ENCODE results near the gene GLRX. TPM values are rescaled to one million over a fixed set of nuclear protein-coding genes. Genes with fewer than 3 reads are reported as not detected.
A peak's percentile ranks its signal among the peaks of the same experiment; 100 is the strongest.
"Not testable (repeated sequence)": the region's sequence is repeated elsewhere in the genome, so short reads cannot be mapped to it uniquely, and the experiment has no call there.

The GLRX gene, protein sequence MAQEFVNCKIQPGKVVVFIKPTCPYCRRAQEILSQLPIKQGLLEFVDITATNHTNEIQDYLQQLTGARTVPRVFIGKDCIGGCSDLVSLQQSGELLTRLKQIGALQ
- 41.3 TPM for total RNA-seq

GRCh38 chr5:95822542-95823181 is at the start of gene GLRX:
TSS of gene GLRX (minus strand) at chr5:95822726. CDS start at chr5:95822662, 64 bp downstream.
- DNase-seq (ENCODE audit: low spot score): peak; percentile 84
- peak; percentile 70 for ATAC-seq

DNA sequence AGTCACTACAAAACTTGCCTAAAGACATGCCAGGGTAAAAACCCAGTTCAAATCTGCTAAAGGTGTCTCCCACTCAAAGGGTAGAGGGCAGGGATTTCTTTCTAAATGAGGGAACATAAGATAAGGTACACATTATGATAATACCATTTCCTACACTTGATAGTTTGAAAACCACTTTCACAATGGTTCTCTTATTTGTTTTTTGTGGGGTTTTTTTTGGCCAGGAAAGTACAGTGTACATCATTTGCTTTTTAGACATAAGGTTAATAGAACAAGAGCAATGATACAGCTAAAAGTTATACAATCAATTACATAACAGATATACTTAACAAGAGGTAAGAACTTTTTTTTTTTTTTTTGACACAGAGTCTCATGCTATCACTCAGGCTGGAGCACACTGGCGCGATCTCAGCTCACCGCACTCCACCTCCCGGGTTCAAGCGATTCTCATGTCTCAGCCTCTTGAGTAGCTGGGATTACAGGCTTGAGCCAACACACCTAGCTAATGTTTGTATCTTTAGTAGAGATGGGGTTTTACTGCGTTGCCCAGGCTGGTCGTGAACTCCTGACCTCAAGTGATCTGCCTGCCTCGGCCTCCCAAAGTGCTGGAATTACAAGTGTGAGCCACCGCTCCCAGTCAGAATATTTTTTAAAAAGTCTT is 48.8 kb upstream of the GLRX start:
- no peak for ATAC-seq
- DNase-seq (ENCODE audit: low spot score): no peak

GRCh38 chr5:95870105-95870672 is 47.7 kb upstream of the GLRX start:
- DNase-seq (ENCODE audit: low spot score) (no peak), ATAC-seq (peak; percentile 3)

DNA sequence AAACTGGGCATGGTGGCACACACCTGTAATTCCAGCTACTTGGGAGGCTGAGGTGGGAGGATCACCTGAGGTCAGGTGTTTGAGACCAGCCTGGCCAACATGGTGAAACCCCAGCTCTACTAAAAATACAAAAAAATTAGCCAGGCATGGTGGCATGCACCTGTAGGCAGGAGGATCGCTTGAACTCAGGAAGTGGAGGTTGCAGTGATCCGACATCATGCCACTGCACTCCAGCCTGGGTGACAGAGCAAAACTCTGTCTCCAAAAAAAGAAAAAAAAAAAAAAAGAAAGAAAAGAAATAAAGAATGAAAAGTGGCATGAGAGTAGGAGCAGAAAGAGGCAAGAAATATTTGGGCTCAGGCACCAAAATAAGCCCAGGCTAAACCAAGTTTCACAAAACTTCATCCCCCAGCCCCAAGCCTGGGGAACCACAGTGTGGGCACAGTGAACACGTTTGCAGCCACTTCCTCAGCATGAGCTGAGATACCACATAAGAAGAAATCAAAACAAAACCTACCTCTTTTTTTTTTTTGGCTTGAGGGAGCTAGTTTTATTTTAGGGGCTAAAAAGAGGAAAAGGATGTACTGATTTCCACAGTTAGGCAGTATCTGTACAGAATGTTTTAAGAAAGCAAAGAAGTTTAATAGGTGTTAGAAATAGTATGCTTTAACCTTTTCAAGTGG is 46.8 kb upstream of the GLRX start:
- not testable (repeated sequence) for DNase-seq (ENCODE audit: low spot score); ATAC-seq

- DNase-seq (ENCODE audit: low spot score): no peak
Observed at GRCh38 chr5:95868136-95868535, 45.6 kb upstream of the GLRX start.

GRCh38 chr5:95866435-95867040 is 44.0 kb upstream of the GLRX start:
- ATAC-seq (no peak), DNase-seq (ENCODE audit: low spot score) (no peak)

More at GRCh38 chr5:95868136-95868535, 45.6 kb upstream of the GLRX start:
- ATAC-seq: no peak

DNA sequence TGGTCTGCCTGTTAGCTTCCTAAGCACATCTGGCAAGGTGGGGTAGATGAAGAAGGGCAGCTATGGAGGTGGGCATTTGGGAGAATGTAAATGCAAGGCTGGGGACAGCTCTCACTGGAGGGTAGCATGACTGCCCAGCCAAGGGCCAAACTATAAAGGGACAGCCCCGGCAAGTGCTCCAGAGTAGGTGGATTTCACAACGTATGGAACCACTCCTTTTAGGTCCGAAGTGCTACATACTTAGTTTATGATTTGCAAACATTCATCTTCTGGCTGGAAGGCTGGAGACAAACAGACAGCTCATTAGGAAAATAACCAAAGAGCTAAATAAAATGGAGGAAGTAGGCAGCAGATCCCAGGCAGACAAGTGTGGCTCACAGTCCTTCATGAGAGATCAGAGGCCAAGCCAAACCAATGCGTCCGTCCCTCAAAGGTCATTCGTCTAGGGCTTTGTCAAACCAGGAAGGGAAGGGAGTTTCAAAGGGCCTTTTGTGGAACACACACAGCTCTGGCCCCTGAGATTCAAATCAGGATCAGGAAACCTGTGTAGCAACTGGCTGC is 42.5 kb upstream of the GLRX start:
- ATAC-seq (peak; percentile 33), DNase-seq (ENCODE audit: low spot score) (no peak)

- ATAC-seq (no peak), DNase-seq (ENCODE audit: low spot score) (no peak)
Observed at GRCh38 chr5:95864456-95864855, 41.9 kb upstream of the GLRX start.

DNA sequence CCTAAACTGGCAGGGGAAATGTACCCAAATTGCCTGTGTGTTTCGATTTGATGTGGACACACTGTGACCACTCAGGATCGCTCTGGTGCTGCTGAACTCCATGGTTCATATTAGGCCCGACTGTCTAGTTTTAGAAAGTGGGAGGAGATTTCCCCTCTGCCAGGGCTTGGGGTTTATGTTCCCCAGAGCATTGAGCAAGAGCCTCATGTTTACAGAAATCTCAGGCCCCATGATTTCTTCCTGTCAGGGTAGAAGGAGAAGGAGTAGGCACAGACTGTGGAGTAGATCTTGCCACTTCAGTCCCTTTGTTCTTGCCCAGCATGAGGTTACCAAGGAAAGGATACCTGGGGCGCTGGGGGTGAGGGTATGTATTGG is 40.8 kb upstream of the GLRX start:
- DNase-seq (ENCODE audit: low spot score): no peak

GRCh38 chr5:95862671-95863382 is 40.3 kb upstream of the GLRX start:
- DNase-seq (ENCODE audit: low spot score): no peak
- ATAC-seq: peak; percentile 1

More for the DNA sequence above, 40.8 kb upstream of the GLRX start:
- peak; percentile 57 for ATAC-seq

GRCh38 chr5:95861864-95862561 is 39.5 kb upstream of the GLRX start:
- no peak for DNase-seq (ENCODE audit: low spot score)

GRCh38 chr5:95861221-95861863 is 38.8 kb upstream of the GLRX start:
- ATAC-seq: peak; percentile 25
- DNase-seq (ENCODE audit: low spot score): peak; percentile 86

More at GRCh38 chr5:95861864-95862561, 39.5 kb upstream of the GLRX start:
- no peak for ATAC-seq

DNA sequence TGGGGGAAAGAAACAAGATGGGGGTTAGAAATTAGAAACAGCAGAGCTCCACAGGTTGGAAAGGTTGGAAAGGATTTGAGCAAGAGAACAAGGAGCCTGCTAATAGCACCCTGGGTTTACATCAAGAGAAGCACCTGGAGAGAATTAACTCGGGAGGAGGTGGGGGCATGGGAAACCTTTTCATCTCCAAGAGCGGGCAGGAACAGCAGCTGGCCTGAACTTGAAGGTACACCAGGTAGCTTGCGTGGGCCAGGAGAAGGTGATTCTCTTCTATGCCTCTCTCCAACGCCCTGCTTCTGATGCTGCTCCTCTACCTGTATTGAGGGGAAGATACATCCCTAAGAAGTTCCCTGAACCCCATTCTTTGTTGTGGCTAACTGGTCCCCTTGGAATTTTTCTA is 37.1 kb upstream of the GLRX start:
- ATAC-seq (no peak), DNase-seq (ENCODE audit: low spot score) (no peak)

GRCh38 chr5:95858661-95859595 is 36.4 kb upstream of the GLRX start:
- peak; percentile 91 for DNase-seq (ENCODE audit: low spot score)
- ATAC-seq: peak; percentile 58

- DNase-seq (ENCODE audit: low spot score): no peak
- ATAC-seq: peak; percentile 1
Observed at GRCh38 chr5:95858023-95858461, 35.5 kb upstream of the GLRX start.

DNA sequence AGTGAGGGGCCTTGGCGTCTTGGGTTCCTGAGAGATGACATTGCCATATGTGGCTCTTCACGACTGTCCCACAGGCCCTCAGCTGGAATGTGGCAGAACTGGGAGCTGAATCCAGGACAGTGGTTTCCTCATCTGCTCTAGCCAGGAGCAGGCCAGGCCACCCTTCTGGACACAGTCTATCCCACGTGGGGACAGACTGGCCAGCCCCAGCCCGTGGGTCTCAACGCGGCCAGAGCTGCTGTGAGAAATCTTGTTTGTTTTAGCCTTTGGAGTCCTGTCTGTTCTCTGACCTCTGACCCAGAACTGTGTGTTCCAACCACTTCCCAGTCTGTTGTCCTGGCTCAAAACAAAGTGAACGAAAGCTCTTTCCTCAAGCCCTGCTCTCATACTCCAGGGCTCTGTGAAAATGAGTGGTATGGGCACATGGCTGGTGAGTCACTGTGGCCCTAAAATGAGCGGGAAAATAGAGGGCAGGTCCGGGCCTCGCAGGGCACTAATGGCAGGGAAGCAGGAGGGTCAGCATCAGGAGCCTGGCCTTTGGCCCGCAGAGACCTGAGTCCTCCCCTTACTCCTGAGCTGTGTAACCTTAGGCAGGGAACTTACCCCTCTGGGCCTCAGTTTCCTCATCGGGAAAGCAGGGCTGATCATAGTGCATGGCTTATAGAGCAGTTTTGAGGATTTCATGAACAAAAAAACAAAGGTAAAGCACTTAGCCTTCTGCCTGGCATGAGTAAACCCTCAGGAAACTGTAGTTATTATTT is 34.8 kb upstream of the GLRX start:
- ATAC-seq (peak; percentile 62), DNase-seq (ENCODE audit: low spot score) (peak; percentile 96)

- DNase-seq (ENCODE audit: low spot score) (no peak), ATAC-seq (peak; percentile 0)
Observed at GRCh38 chr5:95856501-95856981, 34.0 kb upstream of the GLRX start.
